ENCODE results near the gene BRD3.

Gene BRD3

GRCh38 chr9:134046894-134047681, 20.7 kb downstream of the BRD3 start:
- Histone ChIP-seq H3F3A (ENCODE audit: low read depth) (no peaks in the 10 kb centered on the region), H3K4me2 (ENCODE audit: low read depth, low read length, poor library complexity, severe bottlenecking) (no peak overlapping the region), H3K9me3 (ENCODE audit: insufficient read depth, low read depth, low read length) (no peaks in the 10 kb centered on the region), H3K79me2 (ENCODE audit: insufficient read depth, low read length) (no peaks in the 10 kb centered on the region), H3K9me2 (replicated peaks; ENCODE audit: low read depth, low read length) (no peaks in the 10 kb centered on the region), H3K4me3 (ENCODE audit: low read length, poor library complexity, severe bottlenecking) (no peak overlapping the region), H3K36me3 (ENCODE audit: insufficient read depth, low read length) (peaks cover 86% of the 10 kb centered on the region; the same call in 1 of the 2 replicates), H2AFZ (ENCODE audit: low read length) (no peak overlapping the region), H4K20me1 (ENCODE audit: insufficient read depth, low read length, poor library complexity, severe bottlenecking) (peaks cover 8% of the 10 kb centered on the region), H3K27me3 (ENCODE audit: insufficient read depth, low read length, poor library complexity, severe bottlenecking) (no peaks in the 10 kb centered on the region), H3K9ac (ENCODE audit: low read depth, low read length, poor library complexity, severe bottlenecking) (no peak overlapping the region), H3K4me1 (ENCODE audit: insufficient read depth, low read length, poor library complexity, severe bottlenecking) (no peaks in the 10 kb centered on the region)
- TF ChIP-seq CTCF (conservative IDR thresholded peaks at IDR 0.05; ENCODE audit: low read length), result no peak
- no peak for TF ChIP-seq EZH2phosphoT487 (IDR thresholded peaks at IDR 0.05; ENCODE audit: borderline replicate concordance)

- no peak overlapping the region for H3K4me2 ChIP-seq (ENCODE audit: low read depth, low read length, poor library complexity, severe bottlenecking)
- no peaks in the 10 kb centered on the region for H3K9me2 ChIP-seq (replicated peaks; ENCODE audit: low read depth, low read length)
- H3K36me3 ChIP-seq (ENCODE audit: insufficient read depth, low read length), result peaks cover 87% of the 10 kb centered on the region; the same call in 1 of the 2 replicates
- H2AFZ ChIP-seq (ENCODE audit: low read length), result no peak overlapping the region
- H3K4me3 ChIP-seq (ENCODE audit: low read length, poor library complexity, severe bottlenecking), result no peak overlapping the region
- TF ChIP-seq CTCF (conservative IDR thresholded peaks at IDR 0.05; ENCODE audit: low read length), result no peak
- no peak for TF ChIP-seq EZH2phosphoT487 (IDR thresholded peaks at IDR 0.05; ENCODE audit: borderline replicate concordance)
- no peaks in the 10 kb centered on the region for H3K79me2 ChIP-seq (ENCODE audit: insufficient read depth, low read length)
- H3K9me3 ChIP-seq (ENCODE audit: insufficient read depth, low read depth, low read length), result no peaks in the 10 kb centered on the region
- H4K20me1 ChIP-seq (ENCODE audit: insufficient read depth, low read length, poor library complexity, severe bottlenecking), result peaks cover 7% of the 10 kb centered on the region
- H3K4me1 ChIP-seq (ENCODE audit: insufficient read depth, low read length, poor library complexity, severe bottlenecking), result no peaks in the 10 kb centered on the region
- no peaks in the 10 kb centered on the region for H3K27me3 ChIP-seq (ENCODE audit: insufficient read depth, low read length, poor library complexity, severe bottlenecking)
- H3F3A ChIP-seq (ENCODE audit: low read depth), result no peaks in the 10 kb centered on the region
- H3K9ac ChIP-seq (ENCODE audit: low read depth, low read length, poor library complexity, severe bottlenecking), result no peak overlapping the region
Measured at GRCh38 chr9:134045841-134046544, 21.8 kb downstream of the BRD3 start.

GRCh38 chr9:134044944-134045343, 22.9 kb downstream of the BRD3 start:
- peaks cover 87% of the 10 kb centered on the region; the same call in 1 of the 2 replicates for H3K36me3 ChIP-seq (ENCODE audit: insufficient read depth, low read length)
- H3K4me3 ChIP-seq (ENCODE audit: low read length, poor library complexity, severe bottlenecking), result no peak overlapping the region
- no peaks in the 10 kb centered on the region for H3K9me2 ChIP-seq (replicated peaks; ENCODE audit: low read depth, low read length)
- peaks cover 7% of the 10 kb centered on the region for H4K20me1 ChIP-seq (ENCODE audit: insufficient read depth, low read length, poor library complexity, severe bottlenecking)
- no peak overlapping the region for H3K9ac ChIP-seq (ENCODE audit: low read depth, low read length, poor library complexity, severe bottlenecking)
- no peaks in the 10 kb centered on the region for H3K9me3 ChIP-seq (ENCODE audit: insufficient read depth, low read depth, low read length)
- TF ChIP-seq CTCF (conservative IDR thresholded peaks at IDR 0.05; ENCODE audit: low read length), result no peak
- TF ChIP-seq EZH2phosphoT487 (IDR thresholded peaks at IDR 0.05; ENCODE audit: borderline replicate concordance), result no peak
- no peak overlapping the region for H3K4me2 ChIP-seq (ENCODE audit: low read depth, low read length, poor library complexity, severe bottlenecking)
- H2AFZ ChIP-seq (ENCODE audit: low read length), result no peak overlapping the region
- H3K4me1 ChIP-seq (ENCODE audit: insufficient read depth, low read length, poor library complexity, severe bottlenecking), result no peaks in the 10 kb centered on the region
- H3K79me2 ChIP-seq (ENCODE audit: insufficient read depth, low read length), result no peaks in the 10 kb centered on the region
- H3K27me3 ChIP-seq (ENCODE audit: insufficient read depth, low read length, poor library complexity, severe bottlenecking), result no peaks in the 10 kb centered on the region
- no peaks in the 10 kb centered on the region for H3F3A ChIP-seq (ENCODE audit: low read depth)
